ENCODE results near the gene FMNL2.
"Not testable (repeated sequence)": the region's sequence is repeated elsewhere in the genome, so short reads cannot be mapped to it uniquely, and the experiment has no call there.

The FMNL2 gene

DNA sequence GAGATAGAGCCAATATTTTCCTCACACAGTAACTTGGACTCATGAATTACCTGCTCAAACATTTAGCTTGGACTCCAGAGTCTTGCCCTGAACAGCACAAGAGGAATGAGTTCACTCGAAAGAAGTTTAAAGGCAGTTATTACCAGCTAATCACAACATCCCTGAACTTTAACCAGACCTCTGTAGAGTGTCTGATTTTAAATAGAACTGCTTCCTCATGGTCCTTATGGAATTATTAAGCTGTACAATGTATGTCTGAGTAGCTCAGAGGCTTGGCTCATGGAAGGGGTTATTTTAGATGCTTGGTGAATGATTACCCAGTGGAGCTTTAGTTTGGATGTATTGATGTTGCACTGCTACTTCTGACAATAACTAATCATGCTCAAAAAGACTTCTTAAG lies 183.1 kb downstream of the FMNL2 start:
- H3K36me3 ChIP-seq, result no peaks in the 10 kb centered on the region
- no peak for DNase-seq
- H3K9me3 ChIP-seq (ENCODE audit: severe bottlenecking), result no peaks in the 10 kb centered on the region
- no peak overlapping the region for H3K4me3 ChIP-seq (ENCODE audit: low read depth, low read length)
- H3K27me3 ChIP-seq (ENCODE audit: insufficient read depth, low read depth, severe bottlenecking), result no peaks in the 10 kb centered on the region
- peak overlapping the region; percentile 4; the same call in 1 of the 2 replicates for H3K27ac ChIP-seq
- TF ChIP-seq, protein P1, sequence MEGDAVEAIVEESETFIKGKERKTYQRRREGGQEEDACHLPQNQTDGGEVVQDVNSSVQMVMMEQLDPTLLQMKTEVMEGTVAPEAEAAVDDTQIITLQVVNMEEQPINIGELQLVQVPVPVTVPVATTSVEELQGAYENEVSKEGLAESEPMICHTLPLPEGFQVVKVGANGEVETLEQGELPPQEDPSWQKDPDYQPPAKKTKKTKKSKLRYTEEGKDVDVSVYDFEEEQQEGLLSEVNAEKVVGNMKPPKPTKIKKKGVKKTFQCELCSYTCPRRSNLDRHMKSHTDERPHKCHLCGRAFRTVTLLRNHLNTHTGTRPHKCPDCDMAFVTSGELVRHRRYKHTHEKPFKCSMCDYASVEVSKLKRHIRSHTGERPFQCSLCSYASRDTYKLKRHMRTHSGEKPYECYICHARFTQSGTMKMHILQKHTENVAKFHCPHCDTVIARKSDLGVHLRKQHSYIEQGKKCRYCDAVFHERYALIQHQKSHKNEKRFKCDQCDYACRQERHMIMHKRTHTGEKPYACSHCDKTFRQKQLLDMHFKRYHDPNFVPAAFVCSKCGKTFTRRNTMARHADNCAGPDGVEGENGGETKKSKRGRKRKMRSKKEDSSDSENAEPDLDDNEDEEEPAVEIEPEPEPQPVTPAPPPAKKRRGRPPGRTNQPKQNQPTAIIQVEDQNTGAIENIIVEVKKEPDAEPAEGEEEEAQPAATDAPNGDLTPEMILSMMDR (IDR thresholded peaks at IDR 0.05; ENCODE audit: low read depth, low read length), result no peak

DNA sequence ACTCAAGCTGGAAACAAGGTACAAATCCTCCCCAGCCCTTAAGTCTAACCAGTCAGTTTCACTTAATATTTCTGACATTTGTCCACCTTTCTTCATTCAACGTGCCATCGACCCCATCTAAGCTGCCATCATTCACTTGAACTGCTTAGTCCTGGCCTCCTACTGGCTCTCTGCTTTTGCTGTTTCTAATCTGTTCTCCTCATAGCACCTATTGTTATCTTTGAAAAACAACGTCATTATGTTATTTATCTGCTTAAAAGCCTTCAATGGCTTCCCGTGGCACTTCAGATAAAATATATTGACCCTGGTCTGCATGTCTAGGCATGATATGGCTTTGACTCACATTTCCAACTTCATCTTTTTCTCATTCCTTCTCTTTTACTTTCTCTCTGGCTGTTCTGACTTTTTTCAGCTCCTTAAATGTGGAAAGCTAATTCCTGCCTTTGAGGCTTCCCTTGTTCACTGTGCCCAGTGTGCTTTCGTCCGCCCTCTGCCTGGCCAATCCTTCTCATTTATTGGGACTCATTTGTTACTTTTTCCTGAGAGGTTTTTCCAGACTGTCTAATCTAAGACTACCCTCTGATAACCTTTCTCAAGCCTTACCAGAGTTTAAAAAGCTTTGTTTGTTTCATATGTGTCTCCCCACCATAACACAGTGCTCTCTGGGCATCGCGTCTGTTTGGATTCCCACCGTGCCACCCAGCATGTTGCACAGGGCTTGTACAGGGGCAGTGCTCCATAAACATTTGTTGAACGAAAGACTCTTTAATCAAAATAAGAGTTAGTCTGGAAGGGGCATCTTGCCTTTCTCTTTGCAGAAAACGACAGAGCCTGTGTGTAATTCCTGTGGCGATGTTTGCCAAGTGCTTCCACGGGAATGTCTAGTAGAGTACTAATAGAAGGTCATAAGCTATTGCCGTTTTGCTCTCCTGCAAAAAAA lies 183.9 kb downstream of the FMNL2 start:
- TF ChIP-seq, protein P1 (IDR thresholded peaks at IDR 0.05; ENCODE audit: low read depth, low read length), result 0 out of 2 replicates have a peak, but pooled peaks have one; percentile 0
- Histone ChIP-seq H3K4me3 (ENCODE audit: low read depth, low read length) (no peak overlapping the region), H3K27me3 (ENCODE audit: insufficient read depth, low read depth, severe bottlenecking) (no peaks in the 10 kb centered on the region), H3K27ac (no peak overlapping the region; the same call in 1 of the 2 replicates), H3K36me3 (no peaks in the 10 kb centered on the region), H3K9me3 (ENCODE audit: severe bottlenecking) (no peaks in the 10 kb centered on the region)
- DNase-seq, result peak; percentile 31

- DNase-seq, result no peak
- H3K9me3 ChIP-seq (ENCODE audit: severe bottlenecking), result no peaks in the 10 kb centered on the region
- H3K27ac ChIP-seq, result no peak overlapping the region
- TF ChIP-seq, protein P1 (IDR thresholded peaks at IDR 0.05; ENCODE audit: low read depth, low read length), result no peak
- no peak overlapping the region for H3K4me3 ChIP-seq (ENCODE audit: low read depth, low read length)
- no peaks in the 10 kb centered on the region for H3K27me3 ChIP-seq (ENCODE audit: insufficient read depth, low read depth, severe bottlenecking)
- no peaks in the 10 kb centered on the region for H3K36me3 ChIP-seq
Measured at GRCh38 chr2:152519581-152519952, 184.6 kb downstream of the FMNL2 start.

DNA sequence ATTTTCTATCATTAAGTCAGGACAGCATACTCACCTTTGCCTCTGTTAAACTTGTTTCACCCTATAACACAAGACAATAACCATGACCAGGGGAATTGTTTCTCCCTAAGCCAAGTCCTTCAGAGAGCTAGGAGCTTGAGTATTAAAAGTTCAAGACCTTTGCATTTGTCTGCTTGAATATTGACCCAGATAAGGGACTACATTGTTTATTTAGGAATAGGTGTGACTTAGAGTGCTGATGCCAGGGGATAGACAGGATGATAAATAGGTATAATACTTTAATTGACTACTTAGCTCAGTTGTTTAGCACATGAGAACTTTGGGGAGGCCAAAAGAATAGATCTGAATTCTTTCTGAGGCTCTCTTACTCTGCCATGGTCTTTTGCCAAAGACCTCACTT lies 185.8 kb downstream of the FMNL2 start:
- H3K4me3 ChIP-seq (ENCODE audit: low read depth, low read length), result no peak overlapping the region
- no peak overlapping the region for H3K27ac ChIP-seq
- no peaks in the 10 kb centered on the region for H3K27me3 ChIP-seq (ENCODE audit: insufficient read depth, low read depth, severe bottlenecking)
- H3K36me3 ChIP-seq, result no peaks in the 10 kb centered on the region
- TF ChIP-seq, protein P1 (IDR thresholded peaks at IDR 0.05; ENCODE audit: low read depth, low read length), result no peak
- no peaks in the 10 kb centered on the region for H3K9me3 ChIP-seq (ENCODE audit: severe bottlenecking)
- no peak for DNase-seq

DNA sequence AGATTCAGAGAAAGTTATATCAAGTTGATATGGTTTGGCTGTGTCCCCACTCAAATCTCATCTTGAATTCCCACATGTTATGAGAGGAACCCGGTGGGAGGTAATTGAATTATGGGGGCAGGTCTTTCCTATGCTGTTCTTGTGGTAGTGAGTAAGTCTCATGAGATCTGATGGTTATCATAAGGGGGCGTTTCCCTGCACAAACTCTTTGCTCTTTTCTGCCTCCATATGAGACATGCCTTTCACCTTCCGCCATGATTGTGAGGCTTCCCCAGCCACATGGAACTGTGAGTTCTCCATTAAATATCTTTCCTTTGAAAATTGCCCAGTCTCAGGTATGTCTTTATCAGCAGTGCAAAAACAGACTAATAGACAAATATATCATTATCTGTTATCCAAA lies 187.5 kb downstream of the FMNL2 start:
- not testable (repeated sequence) for H3K4me3 ChIP-seq (ENCODE audit: low read depth, low read length); H3K27ac ChIP-seq; H3K9me3 ChIP-seq (ENCODE audit: severe bottlenecking); H3K36me3 ChIP-seq; DNase-seq; H3K27me3 ChIP-seq (ENCODE audit: insufficient read depth, low read depth, severe bottlenecking)

- H3K36me3 ChIP-seq, result no peaks in the 10 kb centered on the region
- TF ChIP-seq, protein P1 (IDR thresholded peaks at IDR 0.05; ENCODE audit: low read depth, low read length), result no peak
- no peaks in the 10 kb centered on the region for H3K9me3 ChIP-seq (ENCODE audit: severe bottlenecking)
- H3K4me3 ChIP-seq (ENCODE audit: low read depth, low read length), result no peak overlapping the region
- H3K27me3 ChIP-seq (ENCODE audit: insufficient read depth, low read depth, severe bottlenecking), result no peaks in the 10 kb centered on the region
- DNase-seq, result no peak
- no peak overlapping the region for H3K27ac ChIP-seq
Measured at GRCh38 chr2:152523091-152523490, 188.1 kb downstream of the FMNL2 start.
